ENCODE results near the gene ZNF423.

GRCh38 chr16:49469930-49470451 lies 385.9 kb downstream of the ZNF423 start:
- TF ChIP-seq, protein P1, sequence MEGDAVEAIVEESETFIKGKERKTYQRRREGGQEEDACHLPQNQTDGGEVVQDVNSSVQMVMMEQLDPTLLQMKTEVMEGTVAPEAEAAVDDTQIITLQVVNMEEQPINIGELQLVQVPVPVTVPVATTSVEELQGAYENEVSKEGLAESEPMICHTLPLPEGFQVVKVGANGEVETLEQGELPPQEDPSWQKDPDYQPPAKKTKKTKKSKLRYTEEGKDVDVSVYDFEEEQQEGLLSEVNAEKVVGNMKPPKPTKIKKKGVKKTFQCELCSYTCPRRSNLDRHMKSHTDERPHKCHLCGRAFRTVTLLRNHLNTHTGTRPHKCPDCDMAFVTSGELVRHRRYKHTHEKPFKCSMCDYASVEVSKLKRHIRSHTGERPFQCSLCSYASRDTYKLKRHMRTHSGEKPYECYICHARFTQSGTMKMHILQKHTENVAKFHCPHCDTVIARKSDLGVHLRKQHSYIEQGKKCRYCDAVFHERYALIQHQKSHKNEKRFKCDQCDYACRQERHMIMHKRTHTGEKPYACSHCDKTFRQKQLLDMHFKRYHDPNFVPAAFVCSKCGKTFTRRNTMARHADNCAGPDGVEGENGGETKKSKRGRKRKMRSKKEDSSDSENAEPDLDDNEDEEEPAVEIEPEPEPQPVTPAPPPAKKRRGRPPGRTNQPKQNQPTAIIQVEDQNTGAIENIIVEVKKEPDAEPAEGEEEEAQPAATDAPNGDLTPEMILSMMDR (conservative IDR thresholded peaks at IDR 0.05; ENCODE audit: low read depth, low read length): no peak
- no peak for TF ChIP-seq EZH2 (IDR thresholded peaks at IDR 0.05; ENCODE audit: borderline replicate concordance, low read depth, low read length, poor library complexity, severe bottlenecking)
